ENCODE results near the gene CHST13. TPM values are rescaled to one million over a fixed set of nuclear protein-coding genes. Genes with fewer than 3 reads are reported as not detected.

The CHST13 gene
- polyA plus RNA-seq, 1 experiment: not detected

DNA sequence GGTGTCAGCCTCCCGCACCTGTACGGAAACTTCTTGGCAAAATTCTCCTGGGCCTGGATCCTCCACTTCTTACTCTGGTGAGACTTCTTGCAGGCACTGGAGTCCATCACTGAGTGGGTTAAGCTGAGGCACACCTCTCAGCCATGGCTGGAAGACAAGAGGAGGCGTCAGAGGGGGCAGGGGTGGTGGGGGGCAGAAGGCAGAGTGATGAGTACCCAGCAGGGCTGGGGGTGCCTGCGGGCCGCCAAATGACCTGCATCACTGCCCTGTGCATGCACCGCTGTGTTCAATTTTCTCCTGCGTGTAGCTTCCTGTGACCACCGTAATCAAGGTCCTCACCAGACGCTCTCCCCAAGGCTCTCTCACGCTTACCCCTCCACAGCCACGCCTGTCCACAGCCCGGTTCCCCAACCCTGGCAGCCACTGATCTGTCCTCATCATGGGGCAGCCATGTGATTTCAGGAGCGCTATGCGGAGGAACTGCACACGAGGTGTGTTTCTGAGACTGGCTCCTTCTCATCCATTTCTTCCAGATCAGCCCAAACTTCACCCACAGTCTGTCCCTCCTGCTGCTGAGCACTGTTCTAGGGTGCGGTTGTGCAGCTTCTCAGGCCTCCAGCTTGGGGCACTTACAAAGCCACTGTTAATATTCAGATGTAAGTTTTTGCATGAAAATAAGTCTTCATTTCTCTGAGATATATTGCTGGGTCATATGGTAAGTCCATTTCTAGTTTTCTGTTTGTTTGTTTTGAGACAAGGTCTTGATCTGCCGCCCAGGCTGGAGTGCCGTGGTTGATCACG lies 29.5 kb downstream of the CHST13 start:
- TF ChIP-seq, protein P1, sequence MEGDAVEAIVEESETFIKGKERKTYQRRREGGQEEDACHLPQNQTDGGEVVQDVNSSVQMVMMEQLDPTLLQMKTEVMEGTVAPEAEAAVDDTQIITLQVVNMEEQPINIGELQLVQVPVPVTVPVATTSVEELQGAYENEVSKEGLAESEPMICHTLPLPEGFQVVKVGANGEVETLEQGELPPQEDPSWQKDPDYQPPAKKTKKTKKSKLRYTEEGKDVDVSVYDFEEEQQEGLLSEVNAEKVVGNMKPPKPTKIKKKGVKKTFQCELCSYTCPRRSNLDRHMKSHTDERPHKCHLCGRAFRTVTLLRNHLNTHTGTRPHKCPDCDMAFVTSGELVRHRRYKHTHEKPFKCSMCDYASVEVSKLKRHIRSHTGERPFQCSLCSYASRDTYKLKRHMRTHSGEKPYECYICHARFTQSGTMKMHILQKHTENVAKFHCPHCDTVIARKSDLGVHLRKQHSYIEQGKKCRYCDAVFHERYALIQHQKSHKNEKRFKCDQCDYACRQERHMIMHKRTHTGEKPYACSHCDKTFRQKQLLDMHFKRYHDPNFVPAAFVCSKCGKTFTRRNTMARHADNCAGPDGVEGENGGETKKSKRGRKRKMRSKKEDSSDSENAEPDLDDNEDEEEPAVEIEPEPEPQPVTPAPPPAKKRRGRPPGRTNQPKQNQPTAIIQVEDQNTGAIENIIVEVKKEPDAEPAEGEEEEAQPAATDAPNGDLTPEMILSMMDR (IDR thresholded peaks at IDR 0.05; ENCODE audit: insufficient read depth, low read depth, low read length): no peak
- CTCF ChIA-PET: no interaction called here
- Histone ChIP-seq H3K4me3 (ENCODE audit: low read depth, low read length) (no peak overlapping the region), H3K36me3 (ENCODE audit: control insufficient read depth, insufficient read depth, low read length) (no peaks in the 10 kb centered on the region), H3K27me3 (ENCODE audit: control insufficient read depth, insufficient read depth, low read length) (peaks cover under 1% of the 10 kb centered on the region)
- POLR2A ChIA-PET: no interaction called here
- DNase-seq (ENCODE audit: low read depth): no peak

DNA sequence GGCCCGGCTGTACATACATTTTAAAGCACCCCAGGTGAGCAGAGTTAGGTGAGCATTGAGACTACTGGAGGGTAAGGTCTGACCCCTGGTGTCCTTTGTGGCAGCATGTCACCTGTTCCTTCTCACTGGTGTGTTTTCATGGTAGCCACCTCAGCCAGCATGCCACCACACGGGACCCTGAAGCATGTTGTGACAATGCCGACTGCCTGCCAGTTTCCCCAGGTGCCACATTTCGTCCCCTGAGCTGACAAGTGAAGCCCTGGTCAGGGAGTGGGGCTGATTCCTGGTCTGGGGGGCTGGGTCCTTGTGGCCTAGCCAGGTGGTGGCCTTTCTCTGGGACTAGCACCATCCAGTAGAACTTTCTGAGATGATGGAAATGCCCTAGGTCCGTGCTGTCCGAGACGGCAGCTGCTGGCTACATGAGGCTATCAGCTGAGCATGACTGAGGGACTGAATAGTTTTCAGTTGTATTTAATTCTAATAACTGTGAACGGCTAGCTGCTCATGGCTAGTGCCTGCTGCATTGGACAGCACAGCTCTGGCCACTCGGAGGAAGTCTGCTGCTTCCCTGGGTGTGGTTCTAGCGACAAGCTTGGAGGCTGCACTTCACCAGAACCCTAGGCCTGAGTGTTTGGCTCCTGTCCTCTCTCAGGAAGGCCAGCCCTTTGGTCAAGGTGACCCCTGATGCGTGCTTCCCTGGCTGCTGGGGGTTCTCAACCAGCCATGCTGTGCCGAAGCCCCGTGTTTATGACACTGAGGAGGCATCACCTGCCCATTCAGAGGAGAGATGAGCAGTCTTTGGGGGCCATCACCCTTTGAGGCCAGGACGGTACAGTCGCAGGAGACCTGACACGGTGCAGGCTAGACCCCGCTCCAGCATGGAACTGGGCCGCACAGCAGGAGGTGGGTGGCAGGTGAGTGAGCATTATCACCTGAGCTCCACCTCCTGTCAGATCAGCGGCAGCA lies 30.9 kb downstream of the CHST13 start:
- ChIA-PET POLR2A (no interaction called here), CTCF (interaction anchor here (1.3 kb wide), 1 partner anchor 11 kb away, joined by 4 read pairs; no protein-coding TSS in a partner anchor)
- TF ChIP-seq, protein P1 (IDR thresholded peaks at IDR 0.05; ENCODE audit: insufficient read depth, low read depth, low read length): no peak
- Histone ChIP-seq H3K36me3 (ENCODE audit: control insufficient read depth, insufficient read depth, low read length) (no peaks in the 10 kb centered on the region), H3K27me3 (ENCODE audit: control insufficient read depth, insufficient read depth, low read length) (peaks cover 1% of the 10 kb centered on the region), H3K4me3 (ENCODE audit: low read depth, low read length) (no peak overlapping the region)
- no peak for DNase-seq (ENCODE audit: low read depth)

DNA sequence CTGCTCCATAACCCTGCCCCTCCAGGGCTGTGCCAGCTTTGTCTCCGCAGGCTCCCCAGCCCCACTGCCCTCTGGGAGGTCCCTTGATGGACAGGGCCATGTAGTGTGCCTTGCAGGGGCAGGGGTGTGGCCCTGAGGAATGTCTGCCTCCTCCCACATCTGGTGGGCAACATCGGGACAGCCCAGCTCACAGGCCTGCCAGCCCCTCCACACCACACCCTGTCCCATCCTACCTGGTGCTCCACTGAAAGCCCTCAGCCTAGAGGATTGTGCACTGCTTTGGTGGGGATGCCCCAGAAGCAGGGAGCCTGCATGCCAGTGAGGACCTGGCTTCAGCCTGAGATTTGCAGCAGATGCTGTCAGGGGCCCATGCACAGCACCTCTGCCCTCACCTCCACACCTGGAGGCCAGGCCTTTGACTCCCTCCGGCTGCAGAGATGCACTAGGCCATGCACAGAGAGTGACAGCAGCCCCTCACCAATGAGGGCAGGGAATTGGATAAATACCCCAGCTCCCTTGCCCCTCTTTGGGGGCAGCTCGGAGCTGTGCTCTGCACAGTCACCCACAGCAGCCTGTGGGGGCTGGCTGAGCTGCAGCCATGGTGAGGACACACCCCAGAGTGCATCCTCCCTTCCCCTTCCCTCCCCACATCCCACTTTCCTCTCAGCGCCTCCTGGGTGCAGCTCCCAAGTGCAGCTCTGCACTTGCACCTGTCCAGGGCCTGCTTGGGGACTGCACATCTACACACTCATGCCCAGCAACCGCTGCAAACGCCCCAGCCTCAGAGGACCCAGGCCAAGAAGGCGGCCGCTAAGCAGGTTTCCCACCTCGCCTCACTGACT lies 32.1 kb downstream of the CHST13 start:
- DNase-seq (ENCODE audit: low read depth): no peak
- TF ChIP-seq, protein P1 (IDR thresholded peaks at IDR 0.05; ENCODE audit: insufficient read depth, low read depth, low read length): no peak
- Histone ChIP-seq H3K36me3 (ENCODE audit: control insufficient read depth, insufficient read depth, low read length) (no peaks in the 10 kb centered on the region), H3K4me3 (ENCODE audit: low read depth, low read length) (no peak overlapping the region), H3K27me3 (ENCODE audit: control insufficient read depth, insufficient read depth, low read length) (peaks cover 1% of the 10 kb centered on the region)
- ChIA-PET CTCF (interaction anchor here (1.3 kb wide), 1 partner anchor 12 kb away, joined by 4 read pairs; no protein-coding TSS in a partner anchor), POLR2A (no interaction called here)

DNA sequence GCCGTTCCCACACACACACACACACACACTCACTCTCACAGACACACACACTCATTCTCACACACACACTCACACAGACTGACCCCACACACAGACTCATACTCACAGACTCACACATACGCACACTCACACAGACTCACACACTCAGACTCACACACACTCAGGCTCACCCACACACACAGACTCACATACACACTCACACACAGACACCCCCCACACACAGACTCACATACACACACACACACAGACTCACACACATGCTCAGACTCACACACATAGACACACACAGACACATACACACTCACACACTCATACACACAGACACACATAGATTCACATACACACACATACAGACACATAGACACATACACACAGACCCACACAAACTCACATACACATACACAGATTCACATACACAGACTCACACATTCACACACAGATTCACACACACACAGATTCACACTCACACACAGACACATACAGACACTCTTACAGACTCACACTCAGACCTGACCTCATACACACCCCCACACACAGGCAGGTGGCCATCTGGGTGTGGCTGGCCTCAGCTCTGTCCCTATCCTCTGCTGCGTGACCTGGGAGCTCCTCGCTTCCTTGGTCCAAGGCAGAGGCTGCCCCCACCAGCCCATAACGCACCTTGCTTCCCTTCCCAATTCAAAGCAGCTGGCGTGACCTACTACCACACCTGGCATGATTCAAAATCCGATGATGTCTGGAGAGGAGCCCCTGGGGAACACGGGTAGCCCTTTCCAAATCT lies 32.9 kb downstream of the CHST13 start:
- H3K36me3 ChIP-seq (ENCODE audit: control insufficient read depth, insufficient read depth, low read length): no peaks in the 10 kb centered on the region
- POLR2A ChIA-PET: no interaction called here
- peaks cover 1% of the 10 kb centered on the region for H3K27me3 ChIP-seq (ENCODE audit: control insufficient read depth, insufficient read depth, low read length)
- H3K4me3 ChIP-seq (ENCODE audit: low read depth, low read length): no peak overlapping the region
- no peak for DNase-seq (ENCODE audit: low read depth)
- TF ChIP-seq, protein P1 (IDR thresholded peaks at IDR 0.05; ENCODE audit: insufficient read depth, low read depth, low read length): no peak
- CTCF ChIA-PET: interaction anchor here (1.3 kb wide), 1 partner anchor 13 kb away, joined by 4 read pairs; no protein-coding TSS in a partner anchor
